ENCODE measurements around the gene SMPD3.

GRCh38 chr16:68490829-68491575, 42.7 kb upstream of the SMPD3 start:
- no peak for TF ChIP-seq CTCF (conservative IDR thresholded peaks at IDR 0.05 in 1 of 2, IDR thresholded peaks at IDR 0.05 in 1 of 2; ENCODE audit: extremely low read depth in 1 of 2, insufficient read depth in 1 of 2, low read depth in 1 of 2, low read length in 2 of 2)
- TF ChIP-seq EZH2 (IDR thresholded peaks at IDR 0.05; ENCODE audit: borderline replicate concordance, low read length), result no peak
